DND-41 (cell line): ENCODE results near the gene KBTBD13.

ENCODE experiments used
- EZH2 ChIP-seq: IDR thresholded peaks from 3 replicates; pipeline ENCODE4 v1.6.1; 2012; ENCODE audit warnings: borderline replicate concordance, low read depth, mild to moderate bottlenecking, moderate library complexity, low read length, inconsistent platforms; ENCODE audit not compliant: severe bottlenecking
- TF ChIP-seq, protein P1 (sequence below): IDR thresholded peaks from 2 replicates; pipeline ENCODE4 v1.5.1; 2012; ENCODE audit warnings: borderline replicate concordance, low read length, moderate library complexity, mild to moderate bottlenecking; ENCODE audit not compliant: poor library complexity, severe bottlenecking; ENCODE audit errors: extremely low read depth

DNA sequence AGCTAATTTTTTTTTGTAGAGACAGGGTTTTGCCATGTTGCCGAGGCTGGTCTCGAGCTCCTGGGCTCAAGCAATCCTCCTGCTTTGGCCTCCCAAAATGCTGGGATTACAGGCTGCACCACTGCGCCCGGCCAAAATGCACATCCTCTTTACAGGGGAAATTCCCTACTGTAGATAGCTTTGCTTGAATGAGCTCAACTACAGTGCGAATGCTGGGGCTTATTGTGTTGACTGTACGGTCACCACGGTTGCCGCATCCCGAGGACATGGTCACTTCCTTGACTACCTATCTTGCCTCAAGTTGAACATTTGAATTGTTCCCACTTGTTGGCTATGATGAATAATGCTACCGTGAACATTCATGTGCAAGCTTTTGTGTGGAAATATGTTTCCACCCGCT lies 41.8 kb upstream of the KBTBD13 start:
- TF ChIP-seq, protein P1, sequence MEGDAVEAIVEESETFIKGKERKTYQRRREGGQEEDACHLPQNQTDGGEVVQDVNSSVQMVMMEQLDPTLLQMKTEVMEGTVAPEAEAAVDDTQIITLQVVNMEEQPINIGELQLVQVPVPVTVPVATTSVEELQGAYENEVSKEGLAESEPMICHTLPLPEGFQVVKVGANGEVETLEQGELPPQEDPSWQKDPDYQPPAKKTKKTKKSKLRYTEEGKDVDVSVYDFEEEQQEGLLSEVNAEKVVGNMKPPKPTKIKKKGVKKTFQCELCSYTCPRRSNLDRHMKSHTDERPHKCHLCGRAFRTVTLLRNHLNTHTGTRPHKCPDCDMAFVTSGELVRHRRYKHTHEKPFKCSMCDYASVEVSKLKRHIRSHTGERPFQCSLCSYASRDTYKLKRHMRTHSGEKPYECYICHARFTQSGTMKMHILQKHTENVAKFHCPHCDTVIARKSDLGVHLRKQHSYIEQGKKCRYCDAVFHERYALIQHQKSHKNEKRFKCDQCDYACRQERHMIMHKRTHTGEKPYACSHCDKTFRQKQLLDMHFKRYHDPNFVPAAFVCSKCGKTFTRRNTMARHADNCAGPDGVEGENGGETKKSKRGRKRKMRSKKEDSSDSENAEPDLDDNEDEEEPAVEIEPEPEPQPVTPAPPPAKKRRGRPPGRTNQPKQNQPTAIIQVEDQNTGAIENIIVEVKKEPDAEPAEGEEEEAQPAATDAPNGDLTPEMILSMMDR: no peak
- no peak for TF ChIP-seq EZH2
